Right atrium auricular region (tissue), 2 donors: ENCODE results near the gene MNT. TPM values are rescaled to one million over a fixed set of nuclear protein-coding genes. Genes with fewer than 3 reads are reported as not detected.

Experiments used
- DNase-seq: peaks from one replicate; pipeline ENCODE4 v3.0.0-alpha.2; 2019; ENCODE audit warnings: low spot score
- H3K27ac ChIP-seq, 2 donors: fragments of 200-600 bp; sonication (generic); 1 replicate in 1 of 2; 2 replicates in 1 of 2; pipeline ENCODE4 v1.5.1; 2016 to 2019
- H3K27me3 ChIP-seq, 2 donors: fragments of 200-600 bp; sonication (generic); one replicate each; pipeline versions ENCODE4 v1.5.1 to v1.6.0; 2017 to 2019
- H3K36me3 ChIP-seq: fragments of 200-600 bp; sonication (generic); one replicate; pipeline ENCODE4 v1.5.1; 2016
- H3K4me1 ChIP-seq, 2 donors: fragments of 200-600 bp; sonication (generic); one replicate each; pipeline versions ENCODE4 v1.5.1 to v1.6.0; 2017 to 2019
- H3K4me3 ChIP-seq, 2 donors: fragments of 200-600 bp; sonication (generic); 1 replicate in 1 of 2; 2 replicates in 1 of 2; pipeline ENCODE4 v1.5.1; 2017 to 2019; ENCODE audit warnings: mild to moderate bottlenecking in 1 of 2, moderate library complexity in 1 of 2
- H3K9me3 ChIP-seq, 2 donors: fragments of 200-600 bp; sonication (generic); one replicate each; pipeline ENCODE4 v1.5.1; 2019
- CTCF ChIP-seq, 2 donors: fragments of 200-600 bp; sonication (generic); IDR thresholded peaks; one replicate each; pipeline ENCODE4 v1.5.1; 2019; ENCODE audit warnings: antibody characterized with exemption in 2 of 2
- total RNA-seq, 2 donors: library from RNA; depleted of rRNA; stranded (reverse); fragments of >200 nt; gene quantifications; one replicate each; pipeline ENCODE4 v1.1.0, GENCODE V29; 2016

The MNT gene
- total RNA-seq, 2 donors from 2014 or later: 3.7 to 7.7 TPM

- no peak for DNase-seq
- peak in 1 of 2 donors; percentile 27 for TF ChIP-seq CTCF (IDR thresholded peaks at IDR 0.05)
- H3K27ac ChIP-seq: peak overlapping the region; percentile 86 to 87
- peaks cover 31% of the 10 kb centered on the region for H3K36me3 ChIP-seq
- peak overlapping the region; percentile 65 to 91 for H3K4me3 ChIP-seq
- H3K4me1 ChIP-seq: peaks cover 0 to 24% of the 10 kb centered on the region in 2 donors
- no peaks in the 10 kb centered on the region for H3K9me3 ChIP-seq
- no peaks in the 10 kb centered on the region for H3K27me3 ChIP-seq
These were observed 63.1 kb downstream of the MNT start for GRCh38 chr17:2337544-2338314.

DNA sequence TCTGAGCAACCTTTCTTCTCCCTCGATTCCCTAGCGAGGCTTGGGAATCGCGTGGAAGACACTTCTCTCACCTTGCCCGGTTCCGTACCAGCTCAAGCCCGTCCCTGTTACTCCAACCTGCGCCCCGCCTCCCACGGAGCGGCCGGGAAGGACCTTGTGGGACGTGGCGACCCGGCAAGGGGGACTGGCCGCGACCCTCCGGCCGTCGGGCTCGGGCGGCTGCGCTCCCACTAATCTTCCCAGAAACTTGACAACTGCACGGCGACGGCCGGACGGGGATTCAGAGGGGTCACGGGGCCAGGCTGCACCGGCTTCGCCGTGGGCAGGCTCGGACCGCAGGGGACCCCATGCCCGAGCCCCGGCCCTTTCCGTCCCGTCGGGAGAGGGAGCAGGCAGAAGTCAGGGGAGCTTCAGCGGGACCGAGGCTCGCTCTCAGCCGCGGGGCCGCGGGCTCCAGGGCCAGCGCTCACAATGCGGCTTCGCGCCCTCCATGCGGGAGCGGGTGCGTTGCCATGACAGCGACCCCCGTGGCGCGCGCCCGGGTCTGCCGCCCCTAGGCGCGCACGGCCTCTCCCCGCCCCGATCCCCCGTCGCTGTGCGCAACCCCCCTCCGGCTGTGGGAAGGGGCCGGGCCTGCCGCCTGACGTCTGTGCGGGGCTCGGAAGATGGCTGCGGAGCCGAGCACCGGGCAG lies 63.9 kb downstream of the MNT start, which contains the start of gene SGSM2:
Gene SGSM2, plus strand, starts transcription at position 650 of the 692 bp plus-strand sequence. CDS start 188 bp downstream, outside the sequence.
- no peak for DNase-seq
- H3K9me3 ChIP-seq: no peaks in the 10 kb centered on the region
- TF ChIP-seq CTCF (IDR thresholded peaks at IDR 0.05): no peak
- H3K27ac ChIP-seq: peak within 1 kb of the TSS; percentile 86 to 87
- peaks cover 0 to 24% of the 10 kb centered on the region in 2 donors for H3K4me1 ChIP-seq
- H3K27me3 ChIP-seq: no peaks in the 10 kb centered on the region
- H3K4me3 ChIP-seq: peak within 1 kb of the TSS; percentile 65 to 91
- H3K36me3 ChIP-seq: peaks cover 34% of the 10 kb centered on the region

GRCh38 chr17:2336215-2336851 lies 64.5 kb downstream of the MNT start, which contains the start of gene TSR1:
Gene TSR1, minus strand, starts transcription at chr17:2336457. Its CDS starts 30 bp downstream, at chr17:2336427.
- peaks cover 0 to 24% of the 10 kb centered on the region in 2 donors for H3K4me1 ChIP-seq
- H3K36me3 ChIP-seq: peaks cover 40% of the 10 kb centered on the region
- H3K4me3 ChIP-seq: peak within 1 kb of the TSS; percentile 65 to 91
- TF ChIP-seq CTCF (IDR thresholded peaks at IDR 0.05): peak in 1 of 2 donors; percentile 51
- DNase-seq: peak; percentile 86
- H3K27ac ChIP-seq: peak within 1 kb of the TSS; percentile 86 to 87
- H3K27me3 ChIP-seq: no peaks in the 10 kb centered on the region
- H3K9me3 ChIP-seq: no peaks in the 10 kb centered on the region

- H3K27me3 ChIP-seq: no peaks in the 10 kb centered on the region
- H3K4me3 ChIP-seq: peak overlapping the region; percentile 65 to 91
- peaks cover 0 to 24% of the 10 kb centered on the region in 2 donors for H3K4me1 ChIP-seq
- peaks cover 46% of the 10 kb centered on the region for H3K36me3 ChIP-seq
- TF ChIP-seq CTCF (IDR thresholded peaks at IDR 0.05): no peak
- H3K9me3 ChIP-seq: no peaks in the 10 kb centered on the region
- H3K27ac ChIP-seq: peak overlapping the region; percentile 86 to 87
- no peak for DNase-seq
These were observed 65.1 kb downstream of the MNT start for GRCh38 chr17:2335726-2336214.

Other genes with a start within 250 kb of the MNT start
- 10 to 100 TPM; 18.2 to 29.3 TPM for gene SMG6, start 97.3 kb downstream of the MNT start, total RNA-seq
- 10 to 100 TPM in 1 of 2 donors, 1 to 10 TPM in 1; 9.7 to 11.5 TPM for gene SRR, start 97.1 kb downstream of the MNT start, total RNA-seq
- 10 to 100 TPM; 22.5 to 25.9 TPM for gene TSR1, start 64.6 kb downstream of the MNT start, total RNA-seq
- 10 to 100 TPM; 20.9 to 31.4 TPM for gene SGSM2, start 63.6 kb downstream of the MNT start, total RNA-seq
- 10 to 100 TPM; 16.4 to 17.9 TPM for gene METTL16, start 110.8 kb upstream of the MNT start, total RNA-seq
- 10 to 100 TPM; 55.4 to 71.6 TPM for gene PAFAH1B1, start 192.6 kb upstream of the MNT start, total RNA-seq